ENCODE measurements around the gene OGFOD2. TPM values are rescaled to one million over a fixed set of nuclear protein-coding genes. Genes with fewer than 3 reads are reported as not detected.

The OGFOD2 gene
- total and polyA plus RNA-seq, 9 of the 15 experiments (the other 6 are each of a cell fraction or from before 2014, with no cell fraction given): 1.4 to 111 (median 18.5) TPM

- TF ChIP-seq ARID1B (IDR thresholded peaks at IDR 0.05) (no peak), DACH1 (IDR thresholded peaks at IDR 0.05; ENCODE audit: partially characterized antibody) (no peak), CBX3 (IDR thresholded peaks at IDR 0.05; ENCODE audit: borderline replicate concordance in 1 of 2, low read length in 2 of 2) (peak in 1 of 2 experiments; percentile 77; a peak in 1 of 3 replicates), SRF (CRISPR knock-in tag; IDR thresholded peaks at IDR 0.05) (no peak; a peak in 1 of 4 replicates), EGR1 (conservative IDR thresholded peaks at IDR 0.05) (peak; percentile 19; the same call in 1 of the 2 replicates), THRAP3 (IDR thresholded peaks at IDR 0.05; ENCODE audit: borderline replicate concordance) (no peak), MCM7 (IDR thresholded peaks at IDR 0.05) (no peak), IRF2 (CRISPR knock-in tag; IDR thresholded peaks at IDR 0.05) (no peak), ZNF280A (IDR thresholded peaks at IDR 0.05; ENCODE audit: low read depth, partially characterized antibody) (no peak), TARDBP (IDR thresholded peaks at IDR 0.05) (0 out of 2 replicates have a peak, but pooled peaks have one; percentile 15), MAFG (tag; conservative IDR thresholded peaks at IDR 0.05) (no peak), HLTF (IDR thresholded peaks at IDR 0.05) (no peak)
- TF ChIP-seq, protein P1, sequence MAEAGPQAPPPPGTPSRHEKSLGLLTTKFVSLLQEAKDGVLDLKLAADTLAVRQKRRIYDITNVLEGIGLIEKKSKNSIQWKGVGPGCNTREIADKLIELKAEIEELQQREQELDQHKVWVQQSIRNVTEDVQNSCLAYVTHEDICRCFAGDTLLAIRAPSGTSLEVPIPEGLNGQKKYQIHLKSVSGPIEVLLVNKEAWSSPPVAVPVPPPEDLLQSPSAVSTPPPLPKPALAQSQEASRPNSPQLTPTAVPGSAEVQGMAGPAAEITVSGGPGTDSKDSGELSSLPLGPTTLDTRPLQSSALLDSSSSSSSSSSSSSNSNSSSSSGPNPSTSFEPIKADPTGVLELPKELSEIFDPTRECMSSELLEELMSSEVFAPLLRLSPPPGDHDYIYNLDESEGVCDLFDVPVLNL (CRISPR knock-in tag; IDR thresholded peaks at IDR 0.05; ENCODE audit: low read depth): no peak
- TF ChIP-seq, protein P2, sequence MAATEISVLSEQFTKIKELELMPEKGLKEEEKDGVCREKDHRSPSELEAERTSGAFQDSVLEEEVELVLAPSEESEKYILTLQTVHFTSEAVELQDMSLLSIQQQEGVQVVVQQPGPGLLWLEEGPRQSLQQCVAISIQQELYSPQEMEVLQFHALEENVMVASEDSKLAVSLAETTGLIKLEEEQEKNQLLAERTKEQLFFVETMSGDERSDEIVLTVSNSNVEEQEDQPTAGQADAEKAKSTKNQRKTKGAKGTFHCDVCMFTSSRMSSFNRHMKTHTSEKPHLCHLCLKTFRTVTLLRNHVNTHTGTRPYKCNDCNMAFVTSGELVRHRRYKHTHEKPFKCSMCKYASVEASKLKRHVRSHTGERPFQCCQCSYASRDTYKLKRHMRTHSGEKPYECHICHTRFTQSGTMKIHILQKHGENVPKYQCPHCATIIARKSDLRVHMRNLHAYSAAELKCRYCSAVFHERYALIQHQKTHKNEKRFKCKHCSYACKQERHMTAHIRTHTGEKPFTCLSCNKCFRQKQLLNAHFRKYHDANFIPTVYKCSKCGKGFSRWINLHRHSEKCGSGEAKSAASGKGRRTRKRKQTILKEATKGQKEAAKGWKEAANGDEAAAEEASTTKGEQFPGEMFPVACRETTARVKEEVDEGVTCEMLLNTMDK (IDR thresholded peaks at IDR 0.05; ENCODE audit: borderline replicate concordance, insufficient read depth, low read depth, low read length, poor library complexity, severe bottlenecking): no peak
- TF ChIP-seq, protein P3, sequence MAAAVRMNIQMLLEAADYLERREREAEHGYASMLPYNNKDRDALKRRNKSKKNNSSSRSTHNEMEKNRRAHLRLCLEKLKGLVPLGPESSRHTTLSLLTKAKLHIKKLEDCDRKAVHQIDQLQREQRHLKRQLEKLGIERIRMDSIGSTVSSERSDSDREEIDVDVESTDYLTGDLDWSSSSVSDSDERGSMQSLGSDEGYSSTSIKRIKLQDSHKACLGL (CRISPR knock-in tag; IDR thresholded peaks at IDR 0.05; ENCODE audit: borderline replicate concordance, poor library complexity, severe bottlenecking): no peak
- TF ChIP-seq, protein P4, sequence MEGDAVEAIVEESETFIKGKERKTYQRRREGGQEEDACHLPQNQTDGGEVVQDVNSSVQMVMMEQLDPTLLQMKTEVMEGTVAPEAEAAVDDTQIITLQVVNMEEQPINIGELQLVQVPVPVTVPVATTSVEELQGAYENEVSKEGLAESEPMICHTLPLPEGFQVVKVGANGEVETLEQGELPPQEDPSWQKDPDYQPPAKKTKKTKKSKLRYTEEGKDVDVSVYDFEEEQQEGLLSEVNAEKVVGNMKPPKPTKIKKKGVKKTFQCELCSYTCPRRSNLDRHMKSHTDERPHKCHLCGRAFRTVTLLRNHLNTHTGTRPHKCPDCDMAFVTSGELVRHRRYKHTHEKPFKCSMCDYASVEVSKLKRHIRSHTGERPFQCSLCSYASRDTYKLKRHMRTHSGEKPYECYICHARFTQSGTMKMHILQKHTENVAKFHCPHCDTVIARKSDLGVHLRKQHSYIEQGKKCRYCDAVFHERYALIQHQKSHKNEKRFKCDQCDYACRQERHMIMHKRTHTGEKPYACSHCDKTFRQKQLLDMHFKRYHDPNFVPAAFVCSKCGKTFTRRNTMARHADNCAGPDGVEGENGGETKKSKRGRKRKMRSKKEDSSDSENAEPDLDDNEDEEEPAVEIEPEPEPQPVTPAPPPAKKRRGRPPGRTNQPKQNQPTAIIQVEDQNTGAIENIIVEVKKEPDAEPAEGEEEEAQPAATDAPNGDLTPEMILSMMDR (IDR thresholded peaks at IDR 0.05 in 2 of 3, conservative IDR thresholded peaks at IDR 0.05 in 1 of 3; ENCODE audit: insufficient read depth in 2 of 3, low read depth in 1 of 3, low read length in 3 of 3): no peak
- TF ChIP-seq, protein P5, sequence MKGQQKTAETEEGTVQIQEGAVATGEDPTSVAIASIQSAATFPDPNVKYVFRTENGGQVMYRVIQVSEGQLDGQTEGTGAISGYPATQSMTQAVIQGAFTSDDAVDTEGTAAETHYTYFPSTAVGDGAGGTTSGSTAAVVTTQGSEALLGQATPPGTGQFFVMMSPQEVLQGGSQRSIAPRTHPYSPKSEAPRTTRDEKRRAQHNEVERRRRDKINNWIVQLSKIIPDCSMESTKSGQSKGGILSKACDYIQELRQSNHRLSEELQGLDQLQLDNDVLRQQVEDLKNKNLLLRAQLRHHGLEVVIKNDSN (CRISPR knock-in tag; IDR thresholded peaks at IDR 0.05): peak; percentile 57
- TF ChIP-seq, protein P6, sequence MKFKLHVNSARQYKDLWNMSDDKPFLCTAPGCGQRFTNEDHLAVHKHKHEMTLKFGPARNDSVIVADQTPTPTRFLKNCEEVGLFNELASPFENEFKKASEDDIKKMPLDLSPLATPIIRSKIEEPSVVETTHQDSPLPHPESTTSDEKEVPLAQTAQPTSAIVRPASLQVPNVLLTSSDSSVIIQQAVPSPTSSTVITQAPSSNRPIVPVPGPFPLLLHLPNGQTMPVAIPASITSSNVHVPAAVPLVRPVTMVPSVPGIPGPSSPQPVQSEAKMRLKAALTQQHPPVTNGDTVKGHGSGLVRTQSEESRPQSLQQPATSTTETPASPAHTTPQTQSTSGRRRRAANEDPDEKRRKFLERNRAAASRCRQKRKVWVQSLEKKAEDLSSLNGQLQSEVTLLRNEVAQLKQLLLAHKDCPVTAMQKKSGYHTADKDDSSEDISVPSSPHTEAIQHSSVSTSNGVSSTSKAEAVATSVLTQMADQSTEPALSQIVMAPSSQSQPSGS (CRISPR knock-in tag; IDR thresholded peaks at IDR 0.05): no peak
These were observed 661 bp upstream of the OGFOD2 start (continued) for GRCh38 chr12:122974274-122974891.

Measured in K562 (cell line).